HepG2 (cell line): ENCODE results near the gene SMIM1. TPM values are rescaled to one million over a fixed set of nuclear protein-coding genes. Genes with fewer than 3 reads are reported as not detected.

Experiments
- ATAC-seq: fragments of 200-7000 bp; cut with Tn5 transposase; 3 replicates; pipeline ENCODE4 v1.9.1; 2020; ENCODE audit warnings: mild to moderate bottlenecking, moderate library complexity
- BruUV-seq: library from RNA; stranded (reverse); fragments of 400-500 nt; replicated peaks from 2 replicates; lab custom pipeline; 2021; lab: Mats Ljungman, UMichigan
- CTCF ChIA-PET: fragments of 300-600 bp; formaldehyde crosslinking; extraction: SDS; loops from one replicate; lab custom pipeline; 2021; ENCODE audit warnings: low total read pairs, inconsistent platforms, low intra/inter-chr PET ratio; lab: Yijun Ruan, JAX
- POLR2A ChIA-PET: fragments of 350-600 bp; sonication (Branson Sonifier 250); formaldehyde crosslinking; loops from one replicate; lab custom pipeline; 2020; ENCODE audit warnings: antibody characterized with exemption, inconsistent platforms; lab: Yijun Ruan, JAX
- DNase-seq: peaks from one replicate; pipeline ENCODE4 v3.0.0-alpha.2; 2015; ENCODE audit warnings: low spot score
- FAIRE-seq: peaks from 3 replicates; lab custom pipeline; 2011; peaks lifted over from hg19 to GRCh38; lab: Jason Lieb, UNC
- H2AFZ ChIP-seq: one replicate; pipeline ENCODE4 v1.6.1; 2011; ENCODE audit warnings: low read length, inconsistent platforms
- H3K27ac ChIP-seq: fragments of 300-600 bp; 3 replicates; pipeline ENCODE4 v1.8.0; 2011; ENCODE audit warnings: mixed run types, mild to moderate bottlenecking, mixed read lengths, low read length, inconsistent platforms; ENCODE audit not compliant: insufficient read depth; ENCODE audit errors: extremely low read length
- H3K27me3 ChIP-seq, 2 experiments: fragments of 200-600 bp in 1 of 2; 2 replicates in 1 of 2; 3 replicates in 1 of 2; pipeline versions ENCODE4 v1.6.0 to v1.8.0; 2011; ENCODE audit warnings: low read length in 2 of 2, mild to moderate bottlenecking in 2 of 2, moderate library complexity in 2 of 2, inconsistent platforms in 1 of 2; ENCODE audit not compliant: insufficient read depth in 2 of 2, control insufficient read depth in 1 of 2
- H3K36me3 ChIP-seq, 2 experiments: fragments of 200-600 bp in 1 of 2; replicated peaks in 1 of 2; 2 replicates in 1 of 2; 3 replicates in 1 of 2; pipeline versions ENCODE4 v1.5.1 to v1.8.0; 2011; ENCODE audit warnings: low read length in 2 of 2, inconsistent platforms in 1 of 2; ENCODE audit not compliant: insufficient read depth in 2 of 2, control insufficient read depth in 1 of 2
- H3K4me1 ChIP-seq: 2 replicates; pipeline ENCODE4 v1.5.1; 2012; ENCODE audit warnings: low read length, inconsistent platforms; ENCODE audit not compliant: insufficient read depth
- H3K4me2 ChIP-seq: 2 replicates; pipeline ENCODE4 v1.6.0; 2011; ENCODE audit warnings: low read depth, low read length, inconsistent platforms
- H3K4me3 ChIP-seq, 3 experiments: fragments of 200-600 bp in 1 of 3; sonication (generic), shearing (Covaris generic) in 1 of 3; replicated peaks in 1 of 3; 2 replicates each; pipeline ENCODE4 v1.5.1; 2011 to 2016; ENCODE audit warnings: low read length in 3 of 3, inconsistent platforms in 2 of 3, low read depth in 2 of 3, mild to moderate bottlenecking in 2 of 3, control low read depth in 1 of 3, mixed read lengths in 1 of 3; ENCODE audit not compliant: insufficient read depth in 1 of 3
- H3K79me2 ChIP-seq: one replicate; pipeline ENCODE4 v1.6.1; 2011; ENCODE audit warnings: low read length, inconsistent platforms; ENCODE audit not compliant: insufficient read depth
- H3K9ac ChIP-seq: 2 replicates; pipeline ENCODE4 v1.6.0; 2011; ENCODE audit warnings: mild to moderate bottlenecking, low read depth, low read length, inconsistent platforms; ENCODE audit not compliant: insufficient read depth
- H3K9me3 ChIP-seq: 2 replicates; pipeline ENCODE4 v1.5.1; 2012; ENCODE audit warnings: mild to moderate bottlenecking, low read length
- H4K20me1 ChIP-seq: 2 replicates; pipeline ENCODE4 v1.6.0; 2011; ENCODE audit warnings: inconsistent platforms, mild to moderate bottlenecking, low read length, moderate library complexity; ENCODE audit not compliant: insufficient read depth
- DR1 ChIP-seq: sonication (generic); formaldehyde crosslinking; IDR thresholded peaks from 2 replicates; pipeline ENCODE4 v1.8.0; 2021; ENCODE audit warnings: mild to moderate bottlenecking, missing genetic modification reagents, inconsistent platforms
- PTBP1 ChIP-seq: fragments of 200-400 bp; formaldehyde crosslinking; IDR thresholded peaks from 2 replicates; pipeline ENCODE4 v1.6.1; 2018; ENCODE audit warnings: low read length, low read depth; ENCODE audit not compliant: poor library complexity, severe bottlenecking
- RBFOX2 ChIP-seq: fragments of 200-400 bp; formaldehyde crosslinking; IDR thresholded peaks from 2 replicates; pipeline ENCODE4 v1.6.1; 2017; ENCODE audit warnings: low read depth, mild to moderate bottlenecking, low read length
- TBX2 ChIP-seq: sonication (generic); formaldehyde crosslinking; IDR thresholded peaks from 2 replicates; pipeline ENCODE4 v1.5.0; 2020; ENCODE audit warnings: missing genetic modification reagents, mild to moderate bottlenecking, borderline replicate concordance
- TGIF2 ChIP-seq: IDR thresholded peaks from 2 replicates; pipeline ENCODE4 v1.6.1; 2016; ENCODE audit warnings: control low read depth, missing compliant biosample characterization
- ZNF253 ChIP-seq: sonication (generic); formaldehyde crosslinking; IDR thresholded peaks from 2 replicates; pipeline ENCODE4 v1.8.0; 2022; ENCODE audit warnings: mild to moderate bottlenecking, missing genetic modification reagents, borderline replicate concordance
- ZNF30 ChIP-seq: sonication (generic); formaldehyde crosslinking; IDR thresholded peaks from 2 replicates; pipeline ENCODE4 v1.5.0; 2020; ENCODE audit warnings: mild to moderate bottlenecking, missing genetic modification reagents
- ZNF510 ChIP-seq: sonication (generic); formaldehyde crosslinking; IDR thresholded peaks from 2 replicates; pipeline ENCODE4 v1.4.0; 2020; ENCODE audit warnings: low read depth, mild to moderate bottlenecking, missing genetic modification reagents
- ZNF589 ChIP-seq: sonication (generic); formaldehyde crosslinking; conservative IDR thresholded peaks from 2 replicates; pipeline ENCODE4 v1.8.0; 2022; ENCODE audit warnings: mild to moderate bottlenecking, moderate library complexity, missing genetic modification reagents
- ZNF747 ChIP-seq: sonication (generic); formaldehyde crosslinking; IDR thresholded peaks from 2 replicates; pipeline ENCODE4 v1.8.1; 2023; ENCODE audit warnings: missing genetic modification reagents, mild to moderate bottlenecking, borderline replicate concordance
- WGBS: methylation state at CpG from one replicate; pipeline ENCODE4 v1.1.6; 2017; ENCODE audit warnings: low lambda C conversion rate; 5-methylcytosine and 5-hydroxymethylcytosine counted together
- in situ Hi-C: cut with HindIII; loops from 2 replicates; pipeline ENCODE4 v1.10.0; 2017; ENCODE audit warnings: low pct_unique_long_range_greater_than_20kb; ENCODE audit not compliant: extremely low pct_ligation_motif_present
- intact Hi-C: fragments of 100-400 bp; cut with micrococcal nuclease; formaldehyde crosslinking; loops from one replicate; pipeline ENCODE4 v1.10.0; 2022; ENCODE audit not compliant: unreplicated experiment
- polyA plus RNA-seq, 8 experiments: library from polyadenylated mRNA; depleted of rRNA in 3 of 8; stranded (reverse) in 7 of 8; unstranded in 1 of 8; fragments of >200 nt; fragmentation: Illumina TruSeq in 4 of 8; extraction: Trizol in 4 of 8; gene quantifications; 2 replicates each; pipeline versions ENCODE4 v1.2.1 to v1.2.3, GENCODE V29; 2011 to 2016; ENCODE audit warnings: low read depth in 4 of 8, missing spikeins in 1 of 8, mixed read lengths in 1 of 8; ENCODE audit not compliant: insufficient read depth in 1 of 8
- total RNA-seq, 5 experiments: library from RNA; depleted of rRNA; stranded (reverse); fragments of >200 nt; fragmentation: Illumina TruSeq; extraction: Trizol; gene quantifications; 2 replicates each; pipeline ENCODE4 v1.2.3, GENCODE V29; 2016; ENCODE audit warnings: low read depth in 1 of 5
- TF ChIP-seq, protein P1 (sequence below), 2 experiments: sonication (generic) in 1 of 2; formaldehyde crosslinking in 1 of 2; IDR thresholded peaks; 2 replicates each; pipeline versions ENCODE4 v1.5.1 to v1.6.1; 2011 to 2020; ENCODE audit warnings: borderline replicate concordance in 1 of 2, low read depth in 1 of 2, low read length in 1 of 2, mild to moderate bottlenecking in 1 of 2, missing genetic modification reagents in 1 of 2, moderate library complexity in 1 of 2
- TF ChIP-seq, protein P2 (sequence below): sonication (generic); formaldehyde crosslinking; IDR thresholded peaks from 2 replicates; pipeline ENCODE4 v1.5.0; 2020; ENCODE audit warnings: missing genetic modification reagents, mild to moderate bottlenecking, borderline replicate concordance
- TF ChIP-seq, protein P3 (sequence below): sonication (generic); formaldehyde crosslinking; conservative IDR thresholded peaks from 2 replicates; pipeline ENCODE4 v1.4.0; 2020; ENCODE audit warnings: mild to moderate bottlenecking, missing genetic modification reagents, moderate library complexity

Gene SMIM1
- total and polyA plus RNA-seq, 2 of the 13 experiments (the other 11 are each of a cell fraction or from before 2014, with no cell fraction given) = 12.4 to 56.3 TPM

DNA sequence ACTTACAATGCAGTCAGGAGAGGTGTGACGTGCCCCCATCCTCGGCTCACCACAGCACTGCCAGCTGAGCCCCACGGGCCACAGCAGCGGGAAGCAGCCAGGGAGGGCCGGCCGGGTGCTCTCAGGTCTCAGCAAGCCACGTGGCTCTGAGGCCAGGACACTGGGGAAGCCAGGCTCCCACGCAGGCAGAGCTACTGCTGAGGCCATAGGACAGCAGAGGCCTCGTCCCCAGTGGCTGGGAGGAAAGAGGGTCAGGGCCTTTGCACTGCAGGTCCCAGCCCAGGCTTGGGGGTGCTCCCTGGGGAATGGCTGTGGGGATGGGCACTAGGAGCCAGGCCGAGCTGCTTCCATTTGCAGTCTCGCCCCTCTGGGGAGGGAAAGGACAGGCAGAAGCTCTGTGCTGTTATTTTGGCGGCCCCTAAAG lies 18.0 kb downstream of the SMIM1 start (continued):
- TF ChIP-seq, protein P1, sequence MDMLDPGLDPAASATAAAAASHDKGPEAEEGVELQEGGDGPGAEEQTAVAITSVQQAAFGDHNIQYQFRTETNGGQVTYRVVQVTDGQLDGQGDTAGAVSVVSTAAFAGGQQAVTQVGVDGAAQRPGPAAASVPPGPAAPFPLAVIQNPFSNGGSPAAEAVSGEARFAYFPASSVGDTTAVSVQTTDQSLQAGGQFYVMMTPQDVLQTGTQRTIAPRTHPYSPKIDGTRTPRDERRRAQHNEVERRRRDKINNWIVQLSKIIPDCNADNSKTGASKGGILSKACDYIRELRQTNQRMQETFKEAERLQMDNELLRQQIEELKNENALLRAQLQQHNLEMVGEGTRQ (IDR thresholded peaks at IDR 0.05; ENCODE audit: low read depth, low read length) = no peak
- TF ChIP-seq, protein P1 (CRISPR knock-in tag; IDR thresholded peaks at IDR 0.05; ENCODE audit: borderline replicate concordance) = no peak
- TF ChIP-seq TGIF2 (CRISPR knock-in tag) (no peak), RBFOX2 (peak; percentile 63), ZNF589 (CRISPR knock-in tag) (no peak), PTBP1 (no peak)

DNA sequence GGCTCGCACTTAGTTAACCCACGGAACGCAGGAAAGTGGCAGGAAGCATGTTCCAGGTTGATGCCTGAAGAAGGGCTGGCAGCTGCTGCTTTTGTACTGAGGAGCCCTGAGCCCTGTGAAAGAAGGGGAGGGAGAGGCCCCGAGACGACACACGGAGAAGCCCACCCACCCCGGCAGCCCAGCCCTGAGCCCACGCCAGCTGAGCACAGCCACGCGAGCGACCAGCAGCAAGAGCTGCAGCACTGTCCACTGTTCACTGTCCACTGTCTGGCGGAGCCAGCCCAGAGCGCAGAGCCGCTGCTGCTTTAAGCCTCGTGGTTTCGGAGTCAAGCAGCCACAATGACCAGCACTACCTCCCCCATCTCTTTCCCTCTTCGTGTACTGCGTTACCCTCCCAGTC lies 18.4 kb downstream of the SMIM1 start:
- Histone ChIP-seq H3K27me3 (no peaks in the 10 kb centered on the region; a peak in 1 of 5 replicates), H4K20me1 (0 out of 2 replicates have a peak, but pooled peaks cover 9% of the 10 kb centered on the region), H3K27ac (no peak overlapping the region), H2AFZ (no peak overlapping the region), H3K9ac (no peak overlapping the region), H3K4me3 (no peak overlapping the region), H3K36me3 (peaks cover 10 to 28% of the 10 kb centered on the region in 2 experiments; a peak in 4 of 5 replicates), H3K4me1 (peaks cover 32% of the 10 kb centered on the region), H3K4me2 (no peak overlapping the region), H3K79me2 (peaks cover 45% of the 10 kb centered on the region), H3K9me3 (no peaks in the 10 kb centered on the region)
- no peak for FAIRE-seq
- ChIA-PET CTCF (no interaction called here), POLR2A (interaction anchor here (1.3 kb wide), 1 partner anchor 16 kb away, joined by 3 read pairs; no protein-coding TSS in a partner anchor)
- intact Hi-C loops (no loop called here), in situ Hi-C loops (no loop called here)
- no peak for DNase-seq
- ATAC-seq = no peak
- BruUV-seq = no TSS peak
- 98% methylated on average over 18 of the region's 18 CpGs for WGBS
- TF ChIP-seq ZNF747 (no peak), ZNF510 (no peak), DR1 (CRISPR knock-in tag) (no peak), TBX2 (CRISPR knock-in tag) (no peak), ZNF30 (CRISPR knock-in tag) (no peak), ZNF253 (CRISPR knock-in tag) (no peak)
- TF ChIP-seq, protein P2, sequence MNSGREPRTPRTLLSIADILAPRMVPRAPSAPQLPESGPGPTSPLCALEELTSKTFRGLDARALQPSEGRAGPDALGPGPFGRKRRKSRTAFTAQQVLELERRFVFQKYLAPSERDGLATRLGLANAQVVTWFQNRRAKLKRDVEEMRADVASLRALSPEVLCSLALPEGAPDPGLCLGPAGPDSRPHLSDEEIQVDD (CRISPR knock-in tag) = no peak
- TF ChIP-seq, protein P3, sequence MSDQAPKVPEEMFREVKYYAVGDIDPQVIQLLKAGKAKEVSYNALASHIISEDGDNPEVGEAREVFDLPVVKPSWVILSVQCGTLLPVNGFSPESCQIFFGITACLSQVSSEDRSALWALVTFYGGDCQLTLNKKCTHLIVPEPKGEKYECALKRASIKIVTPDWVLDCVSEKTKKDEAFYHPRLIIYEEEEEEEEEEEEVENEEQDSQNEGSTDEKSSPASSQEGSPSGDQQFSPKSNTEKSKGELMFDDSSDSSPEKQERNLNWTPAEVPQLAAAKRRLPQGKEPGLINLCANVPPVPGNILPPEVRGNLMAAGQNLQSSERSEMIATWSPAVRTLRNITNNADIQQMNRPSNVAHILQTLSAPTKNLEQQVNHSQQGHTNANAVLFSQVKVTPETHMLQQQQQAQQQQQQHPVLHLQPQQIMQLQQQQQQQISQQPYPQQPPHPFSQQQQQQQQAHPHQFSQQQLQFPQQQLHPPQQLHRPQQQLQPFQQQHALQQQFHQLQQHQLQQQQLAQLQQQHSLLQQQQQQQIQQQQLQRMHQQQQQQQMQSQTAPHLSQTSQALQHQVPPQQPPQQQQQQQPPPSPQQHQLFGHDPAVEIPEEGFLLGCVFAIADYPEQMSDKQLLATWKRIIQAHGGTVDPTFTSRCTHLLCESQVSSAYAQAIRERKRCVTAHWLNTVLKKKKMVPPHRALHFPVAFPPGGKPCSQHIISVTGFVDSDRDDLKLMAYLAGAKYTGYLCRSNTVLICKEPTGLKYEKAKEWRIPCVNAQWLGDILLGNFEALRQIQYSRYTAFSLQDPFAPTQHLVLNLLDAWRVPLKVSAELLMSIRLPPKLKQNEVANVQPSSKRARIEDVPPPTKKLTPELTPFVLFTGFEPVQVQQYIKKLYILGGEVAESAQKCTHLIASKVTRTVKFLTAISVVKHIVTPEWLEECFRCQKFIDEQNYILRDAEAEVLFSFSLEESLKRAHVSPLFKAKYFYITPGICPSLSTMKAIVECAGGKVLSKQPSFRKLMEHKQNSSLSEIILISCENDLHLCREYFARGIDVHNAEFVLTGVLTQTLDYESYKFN (CRISPR knock-in tag) = no peak
- TF ChIP-seq, all 625 proteins: peak for 0
